ENCODE measurements around the gene AGO4.

GRCh38 chr1:35887508-35887907, 79.7 kb downstream of the AGO4 start:
- TF ChIP-seq, protein P1, sequence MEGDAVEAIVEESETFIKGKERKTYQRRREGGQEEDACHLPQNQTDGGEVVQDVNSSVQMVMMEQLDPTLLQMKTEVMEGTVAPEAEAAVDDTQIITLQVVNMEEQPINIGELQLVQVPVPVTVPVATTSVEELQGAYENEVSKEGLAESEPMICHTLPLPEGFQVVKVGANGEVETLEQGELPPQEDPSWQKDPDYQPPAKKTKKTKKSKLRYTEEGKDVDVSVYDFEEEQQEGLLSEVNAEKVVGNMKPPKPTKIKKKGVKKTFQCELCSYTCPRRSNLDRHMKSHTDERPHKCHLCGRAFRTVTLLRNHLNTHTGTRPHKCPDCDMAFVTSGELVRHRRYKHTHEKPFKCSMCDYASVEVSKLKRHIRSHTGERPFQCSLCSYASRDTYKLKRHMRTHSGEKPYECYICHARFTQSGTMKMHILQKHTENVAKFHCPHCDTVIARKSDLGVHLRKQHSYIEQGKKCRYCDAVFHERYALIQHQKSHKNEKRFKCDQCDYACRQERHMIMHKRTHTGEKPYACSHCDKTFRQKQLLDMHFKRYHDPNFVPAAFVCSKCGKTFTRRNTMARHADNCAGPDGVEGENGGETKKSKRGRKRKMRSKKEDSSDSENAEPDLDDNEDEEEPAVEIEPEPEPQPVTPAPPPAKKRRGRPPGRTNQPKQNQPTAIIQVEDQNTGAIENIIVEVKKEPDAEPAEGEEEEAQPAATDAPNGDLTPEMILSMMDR (IDR thresholded peaks at IDR 0.05; ENCODE audit: low read length) = no peak
- no peak for TF ChIP-seq EZH2phosphoT487 (IDR thresholded peaks at IDR 0.05; ENCODE audit: low read length)
